Measurements from ENCODE around the gene FGFR2.

Gene FGFR2

GRCh38 chr10:121493521-121493920 lies 104.7 kb downstream of the FGFR2 start:
- no peak for DNase-seq (ENCODE audit: low read depth)

- DNase-seq (ENCODE audit: low read depth) = no peak
Measured at GRCh38 chr10:121490871-121491519, 107.2 kb downstream of the FGFR2 start.

GRCh38 chr10:121485436-121486139 lies 112.7 kb downstream of the FGFR2 start:
- DNase-seq (ENCODE audit: low read depth) = no peak

- no peak for DNase-seq (ENCODE audit: low read depth)
Measured at GRCh38 chr10:121484816-121485215, 113.4 kb downstream of the FGFR2 start.

GRCh38 chr10:121484401-121484800 lies 113.8 kb downstream of the FGFR2 start:
- no peak for DNase-seq (ENCODE audit: low read depth)

GRCh38 chr10:121481180-121481579 lies 117.1 kb downstream of the FGFR2 start:
- no peak for DNase-seq (ENCODE audit: low read depth)

- DNase-seq (ENCODE audit: low read depth) = no peak
Measured at GRCh38 chr10:121478556-121478955, 119.7 kb downstream of the FGFR2 start.

- no peak for DNase-seq (ENCODE audit: low read depth)
Measured at GRCh38 chr10:121469797-121470606, 128.2 kb downstream of the FGFR2 start.

GRCh38 chr10:121468726-121469125 lies 129.5 kb downstream of the FGFR2 start:
- DNase-seq (ENCODE audit: low read depth) = no peak

- no peak for DNase-seq (ENCODE audit: low read depth)
Measured at GRCh38 chr10:121466424-121466823, 131.8 kb downstream of the FGFR2 start.

- DNase-seq (ENCODE audit: low read depth) = no peak
Measured at GRCh38 chr10:121465215-121465614, 133.0 kb downstream of the FGFR2 start.

- no peak for DNase-seq (ENCODE audit: low read depth)
Measured at GRCh38 chr10:121464517-121464916, 133.7 kb downstream of the FGFR2 start.

- no peak for DNase-seq (ENCODE audit: low read depth)
Measured at GRCh38 chr10:121462955-121463354, 135.3 kb downstream of the FGFR2 start.

GRCh38 chr10:121462281-121462680 lies 136.0 kb downstream of the FGFR2 start:
- no peak for DNase-seq (ENCODE audit: low read depth)

GRCh38 chr10:121461307-121461706 lies 136.9 kb downstream of the FGFR2 start:
- DNase-seq (ENCODE audit: low read depth) = no peak

GRCh38 chr10:121460733-121461132 lies 137.5 kb downstream of the FGFR2 start:
- no peak for DNase-seq (ENCODE audit: low read depth)

- DNase-seq (ENCODE audit: low read depth) = no peak
Measured at GRCh38 chr10:121459622-121460453, 138.4 kb downstream of the FGFR2 start.

- no peak for DNase-seq (ENCODE audit: low read depth)
Measured at GRCh38 chr10:121459279-121459621, 139.0 kb downstream of the FGFR2 start.

- no peak for DNase-seq (ENCODE audit: low read depth)
Measured at GRCh38 chr10:121457729-121458128, 140.5 kb downstream of the FGFR2 start.

GRCh38 chr10:121455377-121455776 lies 142.9 kb downstream of the FGFR2 start:
- DNase-seq (ENCODE audit: low read depth) = no peak

GRCh38 chr10:121454781-121455180 lies 143.5 kb downstream of the FGFR2 start:
- DNase-seq (ENCODE audit: low read depth) = no peak

GRCh38 chr10:121453160-121453559 lies 145.1 kb downstream of the FGFR2 start:
- no peak for DNase-seq (ENCODE audit: low read depth)

Measured in stimulated activated CD4-positive, alpha-beta T cell treated with anti-CD3 and anti-CD28 coated beads, Interleukin-2, amount 100 ng/mL, for 4 hours (primary cell).